MM.1S (cell line): Measurements from ENCODE around the gene PTPRD.

Experiments
- DNase-seq: peaks from one replicate; pipeline ENCODE4 v3.0.0-alpha.2; 2015
- H2AFZ ChIP-seq: fragments of 300-600 bp; sonication (generic); 2 replicates; pipeline ENCODE4 v1.6.0; 2016; ENCODE audit warnings: antibody characterized with exemption, low read length
- H3F3A ChIP-seq: fragments of 300-600 bp; sonication (generic); 2 replicates; pipeline ENCODE4 v1.6.1; 2016; ENCODE audit warnings: mild to moderate bottlenecking, antibody characterized with exemption, low read length, moderate library complexity, mixed read lengths; ENCODE audit not compliant: insufficient read depth
- H3K27ac ChIP-seq: fragments of 300-600 bp; sonication (generic); 2 replicates; pipeline ENCODE4 v1.5.1; 2016; ENCODE audit warnings: mild to moderate bottlenecking, low read length
- H3K27me3 ChIP-seq: fragments of 300-600 bp; sonication (generic); replicated peaks from 2 replicates; pipeline ENCODE4 v1.6.0; 2016; ENCODE audit warnings: low read length; ENCODE audit not compliant: insufficient read depth
- H3K36me3 ChIP-seq: fragments of 300-600 bp; sonication (generic); replicated peaks from 2 replicates; pipeline ENCODE4 v1.6.1; 2016; ENCODE audit warnings: mild to moderate bottlenecking, low read length, mixed read lengths; ENCODE audit not compliant: insufficient read depth
- H3K4me1 ChIP-seq: fragments of 300-600 bp; sonication (generic); 2 replicates; pipeline ENCODE4 v1.6.1; 2016; ENCODE audit warnings: low read length, mixed read lengths
- H3K4me2 ChIP-seq: fragments of 300-600 bp; sonication (generic); 2 replicates; pipeline ENCODE4 v1.6.0; 2016; ENCODE audit warnings: low read depth, low read length
- H3K4me3 ChIP-seq: fragments of 300-600 bp; sonication (generic); 2 replicates; pipeline ENCODE4 v1.5.1; 2016; ENCODE audit warnings: low read length, mixed read lengths
- H3K79me2 ChIP-seq: fragments of 300-600 bp; sonication (generic); 2 replicates; pipeline ENCODE4 v1.6.1; 2016; ENCODE audit warnings: mixed run types, low read length, mixed read lengths
- H3K9ac ChIP-seq: fragments of 300-600 bp; sonication (generic); 2 replicates; pipeline ENCODE4 v1.6.1; 2016; ENCODE audit warnings: low read length, mixed read lengths
- H3K9me2 ChIP-seq: fragments of 300-600 bp; sonication (generic); replicated peaks from 2 replicates; pipeline ENCODE4 v1.6.1; 2016; ENCODE audit warnings: mild to moderate bottlenecking, low read length, mixed read lengths; ENCODE audit not compliant: insufficient read depth
- H3K9me3 ChIP-seq: fragments of 300-600 bp; sonication (generic); replicated peaks from 2 replicates; pipeline ENCODE4 v1.6.1; 2016; ENCODE audit warnings: mild to moderate bottlenecking, low read length, mixed read lengths; ENCODE audit not compliant: insufficient read depth
- H4K20me1 ChIP-seq: fragments of 300-600 bp; sonication (generic); 2 replicates; pipeline ENCODE4 v1.6.1; 2016; ENCODE audit warnings: mild to moderate bottlenecking, low read length, moderate library complexity, mixed read lengths; ENCODE audit not compliant: insufficient read depth
- EZH2 ChIP-seq: fragments of 300-600 bp; sonication (generic); optimal IDR thresholded peaks from 2 replicates; pipeline ENCODE3; 2017; ENCODE audit warnings: low read depth, mild to moderate bottlenecking, antibody characterized with exemption, low read length, mixed read lengths
- EZH2phosphoT487 ChIP-seq: fragments of 300-600 bp; sonication (generic); IDR thresholded peaks from 2 replicates; pipeline ENCODE4 v1.6.1; 2018; ENCODE audit warnings: antibody characterized with exemption, low read length
- TF ChIP-seq, protein P1 (sequence below): fragments of 300-600 bp; sonication (generic); IDR thresholded peaks from 2 replicates; pipeline ENCODE4 v1.5.1; 2016; ENCODE audit warnings: antibody characterized with exemption, low read length, mixed read lengths

Gene PTPRD

DNA sequence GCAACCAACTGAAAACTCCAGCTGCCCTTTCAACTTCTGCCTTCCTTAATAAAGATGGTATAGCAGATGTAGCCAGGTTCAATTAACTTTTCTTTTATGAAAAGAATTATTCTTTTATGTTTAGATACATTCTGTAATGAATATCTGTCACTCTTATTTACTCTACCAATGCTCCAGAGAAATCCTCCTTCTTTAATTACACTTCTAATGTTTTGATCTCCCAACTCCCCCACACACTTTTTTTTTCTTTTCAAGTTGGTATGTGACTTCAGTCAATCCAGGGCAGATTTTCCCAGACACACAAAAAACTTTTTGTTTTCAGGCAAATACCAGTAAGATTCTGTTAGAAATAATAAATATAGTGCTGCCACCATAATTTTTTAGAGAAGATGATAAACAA, 1813.2 kb downstream of the PTPRD start:
- H3K36me3 ChIP-seq, result no peaks in the 10 kb centered on the region
- H3K9ac ChIP-seq, result no peak overlapping the region

DNA sequence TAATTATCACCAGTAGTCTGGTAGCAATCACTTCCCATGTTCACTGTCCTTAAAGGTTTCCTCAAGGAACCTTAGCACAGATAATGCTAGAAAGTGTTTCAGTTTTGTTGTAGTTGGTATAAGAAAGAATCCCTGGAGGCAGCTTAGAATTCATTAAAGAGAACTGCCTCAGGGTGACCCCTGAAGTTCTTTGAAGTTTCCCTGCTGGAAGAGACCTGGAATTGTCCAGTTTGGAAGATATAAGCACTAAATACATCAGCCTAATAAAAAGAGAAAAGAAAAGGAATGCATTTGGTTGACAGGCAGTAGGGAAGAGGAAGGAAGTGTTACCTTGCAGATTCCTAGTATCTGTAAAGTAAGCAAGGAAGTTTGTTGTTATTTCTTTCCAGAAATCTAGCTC, 1813.6 kb downstream of the PTPRD start:
- no peak overlapping the region for H3K27ac ChIP-seq
- H3K4me3 ChIP-seq, result no peak overlapping the region
- no peak overlapping the region for H2AFZ ChIP-seq
- TF ChIP-seq, protein P1, sequence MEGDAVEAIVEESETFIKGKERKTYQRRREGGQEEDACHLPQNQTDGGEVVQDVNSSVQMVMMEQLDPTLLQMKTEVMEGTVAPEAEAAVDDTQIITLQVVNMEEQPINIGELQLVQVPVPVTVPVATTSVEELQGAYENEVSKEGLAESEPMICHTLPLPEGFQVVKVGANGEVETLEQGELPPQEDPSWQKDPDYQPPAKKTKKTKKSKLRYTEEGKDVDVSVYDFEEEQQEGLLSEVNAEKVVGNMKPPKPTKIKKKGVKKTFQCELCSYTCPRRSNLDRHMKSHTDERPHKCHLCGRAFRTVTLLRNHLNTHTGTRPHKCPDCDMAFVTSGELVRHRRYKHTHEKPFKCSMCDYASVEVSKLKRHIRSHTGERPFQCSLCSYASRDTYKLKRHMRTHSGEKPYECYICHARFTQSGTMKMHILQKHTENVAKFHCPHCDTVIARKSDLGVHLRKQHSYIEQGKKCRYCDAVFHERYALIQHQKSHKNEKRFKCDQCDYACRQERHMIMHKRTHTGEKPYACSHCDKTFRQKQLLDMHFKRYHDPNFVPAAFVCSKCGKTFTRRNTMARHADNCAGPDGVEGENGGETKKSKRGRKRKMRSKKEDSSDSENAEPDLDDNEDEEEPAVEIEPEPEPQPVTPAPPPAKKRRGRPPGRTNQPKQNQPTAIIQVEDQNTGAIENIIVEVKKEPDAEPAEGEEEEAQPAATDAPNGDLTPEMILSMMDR, result no peak
- TF ChIP-seq EZH2phosphoT487, result no peak
- no peak for TF ChIP-seq EZH2
- no peaks in the 10 kb centered on the region for H4K20me1 ChIP-seq
- no peaks in the 10 kb centered on the region for H3F3A ChIP-seq
- no peaks in the 10 kb centered on the region for H3K36me3 ChIP-seq
- no peak overlapping the region for H3K9ac ChIP-seq
- no peaks in the 10 kb centered on the region for H3K4me1 ChIP-seq
- H3K4me2 ChIP-seq, result no peak overlapping the region
- DNase-seq, result no peak
- H3K9me2 ChIP-seq, result 0 out of 2 replicates have a peak, but pooled peaks cover 2% of the 10 kb centered on the region
- no peaks in the 10 kb centered on the region for H3K79me2 ChIP-seq
- no peaks in the 10 kb centered on the region for H3K27me3 ChIP-seq
- no peaks in the 10 kb centered on the region for H3K9me3 ChIP-seq

More for the DNA sequence above, 1813.2 kb downstream of the PTPRD start:
- Histone ChIP-seq H3K4me1 (no peaks in the 10 kb centered on the region), H3K4me3 (no peak overlapping the region), H3K27me3 (no peaks in the 10 kb centered on the region), H3K79me2 (no peaks in the 10 kb centered on the region), H2AFZ (no peak overlapping the region), H3K4me2 (no peak overlapping the region), H4K20me1 (no peaks in the 10 kb centered on the region), H3K9me2 (0 out of 2 replicates have a peak, but pooled peaks cover 2% of the 10 kb centered on the region), H3F3A (no peaks in the 10 kb centered on the region), H3K9me3 (no peaks in the 10 kb centered on the region), H3K27ac (no peak overlapping the region)
- TF ChIP-seq EZH2phosphoT487 (no peak), EZH2 (no peak)
- TF ChIP-seq, protein P1, result no peak
- DNase-seq, result no peak

DNA sequence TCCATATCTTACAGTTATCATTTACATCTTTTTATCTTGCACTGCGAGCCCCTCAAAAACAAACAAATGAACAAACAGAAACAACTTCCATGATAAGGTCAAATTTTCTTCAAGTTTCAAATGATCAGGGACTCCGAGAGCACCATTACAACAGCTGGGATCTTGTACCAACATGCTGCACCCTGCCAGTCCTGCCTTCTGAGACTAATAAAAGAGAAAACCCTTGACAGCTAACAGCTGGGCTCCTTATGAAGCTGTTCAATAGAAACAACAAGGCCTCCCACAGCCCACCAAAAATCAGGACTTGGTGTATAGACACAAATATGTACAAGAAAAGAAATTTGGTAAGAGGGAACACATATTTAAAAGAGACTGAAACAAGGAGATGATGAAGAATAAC, 1828.0 kb downstream of the PTPRD start:
- Histone ChIP-seq H3K4me3 (no peak overlapping the region), H3F3A (no peaks in the 10 kb centered on the region), H3K27ac (no peak overlapping the region), H3K27me3 (no peaks in the 10 kb centered on the region), H3K36me3 (no peaks in the 10 kb centered on the region), H3K4me1 (no peaks in the 10 kb centered on the region), H3K79me2 (no peaks in the 10 kb centered on the region), H2AFZ (no peak overlapping the region), H4K20me1 (no peaks in the 10 kb centered on the region), H3K9me3 (no peaks in the 10 kb centered on the region), H3K9ac (no peak overlapping the region), H3K9me2 (no peaks in the 10 kb centered on the region), H3K4me2 (no peak overlapping the region)
- no peak for DNase-seq
- TF ChIP-seq EZH2phosphoT487 (no peak), EZH2 (no peak)
- TF ChIP-seq, protein P1, result no peak
